T-helper 1 cell (primary cell): ENCODE results near the gene ZFAND6.
"Not testable (repeated sequence)": the region's sequence is repeated elsewhere in the genome, so short reads cannot be mapped to it uniquely, and the experiment has no call there.

Source experiments
- DNase-seq, 5 donors: peaks; one replicate each; pipeline ENCODE4 v3.0.0-alpha.2; 2012 to 2020
- total RNA-seq, 4 donors: gene quantifications; one replicate each; lab custom pipeline; 2026; lab: John Stamatoyannopoulos, UW

Gene ZFAND6
- total RNA-seq, result 54.3 to 61.0 (median 59.4) reads per million in 4 donors

- DNase-seq, result peak; percentile 88 to 95 (median 93)
These were observed at the start of gene ZFAND6 for GRCh38 chr15:80058851-80059785. Gene ZFAND6 (plus strand): TSS chr15:80059676. CDS start chr15:80120345, 60,669 bp downstream.

- no peak for DNase-seq
These were observed 49.3 kb upstream of the ZFAND6 start for GRCh38 chr15:80010131-80010673.

GRCh38 chr15:80011041-80011523 is 48.4 kb upstream of the ZFAND6 start:
- DNase-seq, result not testable (repeated sequence)

- no peak for DNase-seq
These were observed 47.9 kb upstream of the ZFAND6 start for GRCh38 chr15:80011596-80011995.

- no peak for DNase-seq
These were observed 47.3 kb upstream of the ZFAND6 start for GRCh38 chr15:80012060-80012726.

- DNase-seq, result not testable (repeated sequence)
These were observed 45.3 kb upstream of the ZFAND6 start for GRCh38 chr15:80014186-80014585.

- DNase-seq, result no peak
These were observed 44.3 kb upstream of the ZFAND6 start for GRCh38 chr15:80015156-80015555.

- DNase-seq, result not testable (repeated sequence)
These were observed 43.0 kb upstream of the ZFAND6 start for GRCh38 chr15:80016506-80016905.

- not testable (repeated sequence) for DNase-seq
These were observed 42.3 kb upstream of the ZFAND6 start for GRCh38 chr15:80017139-80017538.

- no peak for DNase-seq
These were observed 40.2 kb upstream of the ZFAND6 start for GRCh38 chr15:80019168-80019745.

GRCh38 chr15:80020149-80020548 is 39.3 kb upstream of the ZFAND6 start:
- DNase-seq, result not testable (repeated sequence)

GRCh38 chr15:80020731-80021130 is 38.7 kb upstream of the ZFAND6 start:
- no peak for DNase-seq

GRCh38 chr15:80026310-80026709 is 33.2 kb upstream of the ZFAND6 start:
- no peak for DNase-seq

- peak in 1 of 5 donors; percentile 55 for DNase-seq
These were observed 32.7 kb upstream of the ZFAND6 start for GRCh38 chr15:80026754-80027153.

- DNase-seq, result no peak
These were observed 30.5 kb upstream of the ZFAND6 start for GRCh38 chr15:80028937-80029336.

- peak in 1 of 5 donors; percentile 87 for DNase-seq
These were observed 27.6 kb upstream of the ZFAND6 start for GRCh38 chr15:80031841-80032240.

- DNase-seq, result no peak
These were observed 24.8 kb upstream of the ZFAND6 start for GRCh38 chr15:80034629-80035028.

- no peak for DNase-seq
These were observed 23.4 kb upstream of the ZFAND6 start for GRCh38 chr15:80036071-80036470.

GRCh38 chr15:80041494-80042253 is 17.8 kb upstream of the ZFAND6 start:
- no peak for DNase-seq

GRCh38 chr15:80042568-80042967 is 16.9 kb upstream of the ZFAND6 start:
- no peak for DNase-seq

GRCh38 chr15:80045219-80045618 is 14.3 kb upstream of the ZFAND6 start:
- not testable (repeated sequence) for DNase-seq

GRCh38 chr15:80049046-80049445 is 10.4 kb upstream of the ZFAND6 start:
- no peak for DNase-seq
